DND-41 (cell line): Measurements from ENCODE around the gene MACF1.

Source experiments
- CTCF ChIP-seq: IDR thresholded peaks from 2 replicates; pipeline ENCODE4 v1.5.1; 2012; ENCODE audit warnings: borderline replicate concordance, low read length, moderate library complexity, mild to moderate bottlenecking; ENCODE audit not compliant: poor library complexity, severe bottlenecking; ENCODE audit errors: extremely low read depth
- EZH2 ChIP-seq: IDR thresholded peaks from 3 replicates; pipeline ENCODE4 v1.6.1; 2012; ENCODE audit warnings: borderline replicate concordance, low read depth, mild to moderate bottlenecking, moderate library complexity, low read length, inconsistent platforms; ENCODE audit not compliant: severe bottlenecking

DNA sequence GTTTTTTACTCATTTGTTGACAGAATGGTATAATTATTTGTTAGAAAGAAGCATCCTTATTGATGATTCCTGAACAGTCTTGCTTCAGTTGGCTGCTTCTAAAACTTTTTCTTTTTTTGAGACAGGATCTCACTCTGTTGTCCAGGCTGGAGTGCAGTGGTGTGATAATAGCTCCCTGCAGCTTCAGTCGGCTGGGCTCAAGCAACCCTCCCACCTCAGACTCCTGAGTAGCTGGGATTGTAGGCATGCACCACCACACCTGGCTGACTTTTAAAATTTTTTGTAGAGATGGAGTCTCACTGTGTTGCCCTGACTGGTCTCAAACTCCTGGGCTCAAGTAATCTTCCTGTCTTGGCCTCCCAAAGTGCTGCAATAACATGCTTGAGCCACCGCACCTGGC lies 38.8 kb downstream of the MACF1 start:
- no peak for TF ChIP-seq CTCF
- TF ChIP-seq EZH2, result no peak
